ENCODE data around the gene MEGF10.

MEGF10 gene

DNA sequence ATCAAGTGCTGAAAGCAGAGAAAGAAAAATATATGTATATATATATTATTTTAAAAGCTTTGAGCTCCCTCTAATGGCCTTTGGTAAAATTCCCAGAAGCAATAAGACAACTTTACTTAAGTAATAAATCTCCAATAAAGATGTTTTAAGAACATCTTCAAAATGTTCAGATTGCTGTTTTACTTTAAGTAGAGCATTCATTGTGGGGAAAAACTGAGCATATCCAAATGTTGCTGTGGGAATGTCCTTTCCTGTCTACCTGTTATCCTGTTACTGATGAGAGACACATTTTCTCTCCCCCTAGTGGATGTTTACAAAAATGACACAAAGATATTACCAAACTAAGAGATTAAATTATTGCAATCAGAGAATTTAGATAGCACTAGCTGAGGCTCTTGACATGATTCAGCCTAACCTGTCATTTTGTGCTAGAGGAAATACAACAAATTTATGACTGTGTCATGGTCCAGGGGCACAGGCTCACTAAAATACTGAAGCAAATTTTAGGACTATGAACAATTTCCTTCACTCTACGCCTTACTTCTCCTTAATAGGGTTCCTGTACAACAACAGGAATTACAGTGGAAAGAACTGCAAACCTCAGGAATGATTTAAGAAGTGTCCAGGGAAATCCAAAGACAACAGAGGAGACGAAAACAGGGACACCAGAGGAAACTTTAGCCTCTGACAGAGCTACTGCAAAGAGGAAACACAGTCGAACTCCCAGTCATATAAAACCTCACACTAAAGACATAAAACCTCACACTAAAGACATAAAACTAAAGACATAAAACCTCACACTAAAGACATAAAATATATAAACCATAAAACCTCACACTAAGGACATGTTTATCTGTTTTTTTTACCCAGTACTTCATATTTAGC lies 202.5 kb downstream of the MEGF10 start:
- no peak overlapping the region for H3K27ac ChIP-seq (ENCODE audit: insufficient read depth, low read depth, low read length, poor library complexity, severe bottlenecking)
- H3K36me3 ChIP-seq (ENCODE audit: control insufficient read depth, insufficient read depth, low read length): no peaks in the 10 kb centered on the region
- H3K4me3 ChIP-seq (ENCODE audit: insufficient read depth, low read depth, low read length): no peak overlapping the region
- no peaks in the 10 kb centered on the region for H3K27me3 ChIP-seq (ENCODE audit: control insufficient read depth, insufficient read depth, low read length, poor library complexity, severe bottlenecking)
- no peaks in the 10 kb centered on the region for H3K4me1 ChIP-seq (ENCODE audit: control insufficient read depth, insufficient read depth, low read length)
- WGBS, 2 experiments: 79 to 85% methylated on average over 3 of the region's 3 CpGs
- peaks cover 4% of the 10 kb centered on the region for H3K9me3 ChIP-seq (ENCODE audit: control insufficient read depth, low read length)

- no peaks in the 10 kb centered on the region for H3K9me3 ChIP-seq (ENCODE audit: control insufficient read depth, low read length)
- no peak overlapping the region for H3K27ac ChIP-seq (ENCODE audit: insufficient read depth, low read depth, low read length, poor library complexity, severe bottlenecking)
- no peak overlapping the region for H3K4me3 ChIP-seq (ENCODE audit: insufficient read depth, low read depth, low read length)
- no peaks in the 10 kb centered on the region for H3K4me1 ChIP-seq (ENCODE audit: control insufficient read depth, insufficient read depth, low read length)
- no peaks in the 10 kb centered on the region for H3K36me3 ChIP-seq (ENCODE audit: control insufficient read depth, insufficient read depth, low read length)
- H3K27me3 ChIP-seq (ENCODE audit: control insufficient read depth, insufficient read depth, low read length, poor library complexity, severe bottlenecking): no peaks in the 10 kb centered on the region
- 86 to 100% methylated on average over 1 of the region's 1 CpG for WGBS, 2 experiments
Observed at GRCh38 chr5:127498548-127498947, 208.0 kb downstream of the MEGF10 start.

- no peaks in the 10 kb centered on the region for H3K9me3 ChIP-seq (ENCODE audit: control insufficient read depth, low read length)
- H3K27me3 ChIP-seq (ENCODE audit: control insufficient read depth, insufficient read depth, low read length, poor library complexity, severe bottlenecking): no peaks in the 10 kb centered on the region
- H3K27ac ChIP-seq (ENCODE audit: insufficient read depth, low read depth, low read length, poor library complexity, severe bottlenecking): no peak overlapping the region
- no peak overlapping the region for H3K4me3 ChIP-seq (ENCODE audit: insufficient read depth, low read depth, low read length)
- 90 to 91% methylated on average over 1 to 2 of the region's 2 CpGs for WGBS, 2 experiments
- H3K4me1 ChIP-seq (ENCODE audit: control insufficient read depth, insufficient read depth, low read length): no peaks in the 10 kb centered on the region
- H3K36me3 ChIP-seq (ENCODE audit: control insufficient read depth, insufficient read depth, low read length): no peaks in the 10 kb centered on the region
Observed at GRCh38 chr5:127505905-127506304, 215.3 kb downstream of the MEGF10 start.

- Histone ChIP-seq H3K9me3 (ENCODE audit: control insufficient read depth, low read length) (no peaks in the 10 kb centered on the region), H3K4me3 (ENCODE audit: insufficient read depth, low read depth, low read length) (no peak overlapping the region), H3K36me3 (ENCODE audit: control insufficient read depth, insufficient read depth, low read length) (no peaks in the 10 kb centered on the region), H3K27ac (ENCODE audit: insufficient read depth, low read depth, low read length, poor library complexity, severe bottlenecking) (no peak overlapping the region), H3K4me1 (ENCODE audit: control insufficient read depth, insufficient read depth, low read length) (no peaks in the 10 kb centered on the region), H3K27me3 (ENCODE audit: control insufficient read depth, insufficient read depth, low read length, poor library complexity, severe bottlenecking) (no peaks in the 10 kb centered on the region)
- WGBS, 2 experiments: 79 to 81% methylated on average over 6 of the region's 6 CpGs
Observed at GRCh38 chr5:127506616-127507015, 216.0 kb downstream of the MEGF10 start.

DNA sequence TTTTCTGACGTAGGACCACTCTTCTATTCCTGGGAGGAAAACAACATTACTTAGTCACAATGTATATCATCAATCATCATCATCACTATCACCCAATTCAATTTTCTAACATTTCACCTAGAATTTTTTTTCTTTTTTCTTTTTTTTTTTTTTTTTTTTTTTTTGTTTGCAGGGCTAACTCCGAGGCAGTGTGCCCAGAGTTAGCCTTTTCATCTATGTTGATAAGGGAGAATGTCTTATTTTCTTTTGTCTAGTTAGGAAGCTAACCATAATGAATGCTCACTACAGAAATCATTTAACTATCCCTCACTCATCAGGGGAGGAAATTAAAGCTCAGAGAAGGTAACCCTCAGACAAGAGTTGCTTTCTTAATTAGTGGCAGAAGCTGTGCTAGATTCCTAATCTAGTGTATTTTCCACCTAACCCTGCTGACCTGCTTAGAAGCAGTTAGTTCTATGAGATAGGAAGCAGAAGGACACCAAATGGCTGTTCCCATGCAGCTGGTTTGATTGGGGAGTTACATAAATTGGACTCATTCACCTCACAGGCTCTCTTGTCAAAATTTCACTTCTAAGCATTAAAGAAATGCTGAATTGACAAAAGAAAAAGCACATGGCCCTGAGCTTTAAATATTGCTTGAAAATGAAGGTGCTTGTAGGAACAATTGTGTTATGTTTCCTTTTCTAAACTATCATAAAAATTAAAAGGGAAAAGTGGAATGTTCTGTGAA lies 218.2 kb downstream of the MEGF10 start:
- Histone ChIP-seq H3K27me3 (ENCODE audit: control insufficient read depth, insufficient read depth, low read length, poor library complexity, severe bottlenecking) (no peaks in the 10 kb centered on the region), H3K36me3 (ENCODE audit: control insufficient read depth, insufficient read depth, low read length) (no peaks in the 10 kb centered on the region), H3K4me1 (ENCODE audit: control insufficient read depth, insufficient read depth, low read length) (no peaks in the 10 kb centered on the region), H3K4me3 (ENCODE audit: insufficient read depth, low read depth, low read length) (no peak overlapping the region), H3K9me3 (ENCODE audit: control insufficient read depth, low read length) (no peaks in the 10 kb centered on the region), H3K27ac (ENCODE audit: insufficient read depth, low read depth, low read length, poor library complexity, severe bottlenecking) (no peak overlapping the region)
- 94 to 95% methylated on average over 1 of the region's 2 CpGs for WGBS, 2 experiments

All from ectodermal cell (in vitro differentiated cells).